ENCODE results near the gene DNM1L. TPM values are rescaled to one million over a fixed set of nuclear protein-coding genes. Genes with fewer than 3 reads are reported as not detected.

The DNM1L gene
- total RNA-seq, 1 experiment from 2014 or later = 79.8 TPM

DNA sequence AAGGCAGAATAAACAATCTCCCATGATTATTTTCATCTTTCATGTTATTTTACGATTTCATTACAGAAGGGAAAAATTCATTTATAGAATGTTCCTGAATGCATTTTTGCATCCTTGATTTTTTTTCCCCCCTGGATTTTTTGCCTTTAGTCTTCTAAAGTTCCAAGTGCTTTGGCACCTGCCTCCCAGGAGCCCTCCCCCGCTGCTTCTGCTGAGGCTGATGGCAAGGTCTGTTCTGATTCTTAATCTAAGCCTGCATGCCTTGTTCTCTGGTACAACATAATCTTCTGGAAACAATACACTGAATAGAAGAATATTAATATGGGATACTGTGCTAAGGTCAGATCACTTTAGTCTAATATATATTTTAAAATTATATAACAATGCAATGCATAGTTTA, 58.6 kb downstream of the DNM1L start:
- no peaks in the 10 kb centered on the region for H3K9me3 Mint-ChIP-seq
- Histone ChIP-seq H3K4me2 (ENCODE audit: insufficient read depth, insufficient read length, low read length) (no peak overlapping the region), H4K8ac (replicated peaks; ENCODE audit: insufficient read length, low read depth, low read length) (no peak overlapping the region), H3K23me2 (ENCODE audit: insufficient read length, low read depth, low read length, poor library complexity, severe bottlenecking) (no peaks in the 10 kb centered on the region), H3K79me2 (ENCODE audit: insufficient read depth, low read length) (no peaks in the 10 kb centered on the region), H3K27me3 (ENCODE audit: insufficient read depth, low read length) (no peaks in the 10 kb centered on the region), H3T11ph (ENCODE audit: low read length) (no peak overlapping the region), H3K27ac (ENCODE audit: insufficient read length, low read depth, low read length) (no peak overlapping the region), H2AK5ac (ENCODE audit: insufficient read length, low read length) (no peak overlapping the region), H2AFZ (ENCODE audit: low read length) (no peak overlapping the region), H3K9me3 (ENCODE audit: control insufficient read depth, low read depth, low read length) (no peaks in the 10 kb centered on the region), H2BK20ac (ENCODE audit: low read depth, low read length, poor library complexity, severe bottlenecking) (no peak overlapping the region), H3K4ac (ENCODE audit: low read depth, low read length) (no peak overlapping the region), H3K18ac (ENCODE audit: insufficient read length, low read depth, low read length) (no peak overlapping the region), H4K20me1 (ENCODE audit: control insufficient read depth, insufficient read depth, insufficient read length) (no peaks in the 10 kb centered on the region), H4K91ac (ENCODE audit: insufficient read length, low read depth, low read length) (no peak overlapping the region), H2BK5ac (ENCODE audit: insufficient read length, low read length) (no peak overlapping the region), H3K4me1 (ENCODE audit: insufficient read depth, low read length) (no peaks in the 10 kb centered on the region), H3K9ac (ENCODE audit: extremely low read depth, insufficient read length, low read length) (no peak overlapping the region), H3K23ac (ENCODE audit: insufficient read length, low read depth, low read length) (no peak overlapping the region), H3K14ac (ENCODE audit: insufficient read depth, low read length) (no peak overlapping the region), H3K79me1 (ENCODE audit: insufficient read depth, low read depth, low read length, poor library complexity, severe bottlenecking) (no peaks in the 10 kb centered on the region), H3K56ac (ENCODE audit: insufficient read length, low read depth, low read length) (no peak overlapping the region), H4K5ac (ENCODE audit: insufficient read length, low read depth, low read length) (no peak overlapping the region), H2BK15ac (ENCODE audit: low read depth, low read length) (no peak overlapping the region), H2BK12ac (ENCODE audit: insufficient read length, low read depth, low read length) (no peak overlapping the region), H2BK120ac (ENCODE audit: low read depth, low read length, poor library complexity, severe bottlenecking) (no peak overlapping the region)
- H3K27me3 Mint-ChIP-seq (ENCODE audit: low read depth) = no peaks in the 10 kb centered on the region
- TF ChIP-seq, protein P1, sequence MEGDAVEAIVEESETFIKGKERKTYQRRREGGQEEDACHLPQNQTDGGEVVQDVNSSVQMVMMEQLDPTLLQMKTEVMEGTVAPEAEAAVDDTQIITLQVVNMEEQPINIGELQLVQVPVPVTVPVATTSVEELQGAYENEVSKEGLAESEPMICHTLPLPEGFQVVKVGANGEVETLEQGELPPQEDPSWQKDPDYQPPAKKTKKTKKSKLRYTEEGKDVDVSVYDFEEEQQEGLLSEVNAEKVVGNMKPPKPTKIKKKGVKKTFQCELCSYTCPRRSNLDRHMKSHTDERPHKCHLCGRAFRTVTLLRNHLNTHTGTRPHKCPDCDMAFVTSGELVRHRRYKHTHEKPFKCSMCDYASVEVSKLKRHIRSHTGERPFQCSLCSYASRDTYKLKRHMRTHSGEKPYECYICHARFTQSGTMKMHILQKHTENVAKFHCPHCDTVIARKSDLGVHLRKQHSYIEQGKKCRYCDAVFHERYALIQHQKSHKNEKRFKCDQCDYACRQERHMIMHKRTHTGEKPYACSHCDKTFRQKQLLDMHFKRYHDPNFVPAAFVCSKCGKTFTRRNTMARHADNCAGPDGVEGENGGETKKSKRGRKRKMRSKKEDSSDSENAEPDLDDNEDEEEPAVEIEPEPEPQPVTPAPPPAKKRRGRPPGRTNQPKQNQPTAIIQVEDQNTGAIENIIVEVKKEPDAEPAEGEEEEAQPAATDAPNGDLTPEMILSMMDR (conservative IDR thresholded peaks at IDR 0.05) = no peak
- no CpG with 5 or more reads among the region's 2 CpGs for WGBS (ENCODE audit: extremely low coverage, insufficient read length, low lambda C conversion rate)
- H3K4me1 Mint-ChIP-seq = peaks cover 21 to 22% of the 10 kb centered on the region in 2 experiments
- no peak overlapping the region for H3K4me3 Mint-ChIP-seq
- H3K27ac Mint-ChIP-seq = no peak overlapping the region
- DNase-seq = no peak
- peaks cover 16 to 66% (median 65%) of the 10 kb centered on the region in 3 experiments; a peak in 6 of 7 replicates for H3K36me3 Mint-ChIP-seq (ENCODE audit: insufficient read depth in 1 of 3, low read depth in 3 of 3)

All from H9 (cell line).